RWPE2 (cell line): ENCODE results near the gene ECM2.

Source experiments
- ATAC-seq: fragments of 200-7000 bp; cut with Tn5 transposase; 3 replicates; pipeline ENCODE4 v1.9.1; 2021; ENCODE audit warnings: low read depth
- DNase-seq: peaks from one replicate; pipeline ENCODE4 v3.0.0-alpha.2; 2020; ENCODE audit warnings: low spot score
- H3K27ac ChIP-seq: fragments of 450-650 bp; 2 replicates; pipeline ENCODE4 v1.5.1; 2017; ENCODE audit warnings: mild to moderate bottlenecking; ENCODE audit not compliant: poor library complexity, severe bottlenecking
- H3K27me3 ChIP-seq: fragments of 250-450 bp; sonication (Bioruptor Pico); 2 replicates; pipeline ENCODE4 v1.5.1; 2021; ENCODE audit warnings: mild to moderate bottlenecking, moderate library complexity; ENCODE audit not compliant: insufficient read depth, poor library complexity, severe bottlenecking
- H3K36me3 ChIP-seq: fragments of 250-450 bp; sonication (Bioruptor Pico); 2 replicates; pipeline ENCODE4 v1.5.1; 2020; ENCODE audit warnings: low read depth, mild to moderate bottlenecking, moderate library complexity
- H3K4me1 ChIP-seq: fragments of 250-450 bp; sonication (Bioruptor Pico); 2 replicates; pipeline ENCODE4 v1.5.1; 2021; ENCODE audit warnings: mild to moderate bottlenecking, moderate library complexity; ENCODE audit not compliant: insufficient read depth, poor library complexity, severe bottlenecking
- H3K4me3 ChIP-seq: fragments of 250-450 bp; sonication (Bioruptor Pico); 2 replicates; pipeline ENCODE4 v1.5.1; 2021; ENCODE audit warnings: mild to moderate bottlenecking, moderate library complexity; ENCODE audit not compliant: severe bottlenecking
- H3K9me3 ChIP-seq: fragments of 250-450 bp; sonication (Bioruptor Pico); 2 replicates; pipeline ENCODE4 v1.5.1; 2021; ENCODE audit warnings: mild to moderate bottlenecking, moderate library complexity; ENCODE audit not compliant: severe bottlenecking
- CTCF ChIP-seq: fragments of 450-650 bp; IDR thresholded peaks from one replicate; pipeline ENCODE4 v1.5.1; 2017; ENCODE audit warnings: mild to moderate bottlenecking, moderate library complexity; ENCODE audit not compliant: poor library complexity, severe bottlenecking

Gene ECM2

DNA sequence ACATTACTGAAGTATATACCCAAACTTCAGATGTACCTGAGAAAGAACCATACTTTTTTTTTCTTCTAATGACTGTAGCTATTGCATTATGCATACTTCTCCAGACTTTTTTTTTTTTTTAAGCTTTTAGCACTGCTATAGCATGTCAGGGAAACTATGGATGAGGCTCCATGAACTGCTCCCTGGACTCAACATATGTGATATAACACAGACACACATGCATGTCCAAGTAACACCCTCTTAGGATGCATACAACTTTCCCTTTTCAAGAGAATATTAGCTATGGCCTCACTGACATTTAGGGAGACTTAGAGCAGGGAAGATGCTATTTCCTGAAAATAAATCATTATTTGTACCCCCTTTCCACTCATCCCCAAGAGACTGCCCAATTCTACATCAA lies 53.0 kb downstream of the ECM2 start:
- H3K27ac ChIP-seq: no peak overlapping the region
- TF ChIP-seq CTCF: no peak
- no peaks in the 10 kb centered on the region for H3K9me3 ChIP-seq
- H3K4me1 ChIP-seq: peaks cover 18% of the 10 kb centered on the region
- DNase-seq (no peak), ATAC-seq (no peak)
- no peak overlapping the region for H3K4me3 ChIP-seq
- no peaks in the 10 kb centered on the region for H3K27me3 ChIP-seq
- H3K36me3 ChIP-seq: no peaks in the 10 kb centered on the region

- ATAC-seq (no peak), DNase-seq (no peak)
- TF ChIP-seq CTCF: no peak
- Histone ChIP-seq H3K36me3 (no peaks in the 10 kb centered on the region), H3K9me3 (no peaks in the 10 kb centered on the region), H3K27me3 (no peaks in the 10 kb centered on the region), H3K4me1 (peaks cover 18% of the 10 kb centered on the region), H3K27ac (peak within 1 kb of the TSS; percentile 56), H3K4me3 (no peak within 1 kb of the TSS)
Observed at GRCh38 chr9:92482329-92482728, 53.5 kb downstream of the ECM2 start, which contains the start of gene ASPN. Gene ASPN, minus strand, starts transcription at chr9:92482506.

- no peak for DNase-seq
Observed at GRCh38 chr9:92480986-92481633, 54.7 kb downstream of the ECM2 start.

GRCh38 chr9:92480291-92480771 lies 55.5 kb downstream of the ECM2 start:
- Histone ChIP-seq H3K4me1 (peaks cover 18% of the 10 kb centered on the region), H3K27ac (peak overlapping the region; percentile 56), H3K4me3 (no peak overlapping the region), H3K36me3 (no peaks in the 10 kb centered on the region), H3K9me3 (no peaks in the 10 kb centered on the region), H3K27me3 (no peaks in the 10 kb centered on the region)
- DNase-seq (no peak), ATAC-seq (0 out of 3 replicates have a peak, but pooled peaks have one; percentile 21)
- TF ChIP-seq CTCF: no peak

More at GRCh38 chr9:92480986-92481633, 54.7 kb downstream of the ECM2 start:
- TF ChIP-seq CTCF: no peak
- Histone ChIP-seq H3K4me1 (peaks cover 18% of the 10 kb centered on the region), H3K4me3 (no peak overlapping the region), H3K9me3 (no peaks in the 10 kb centered on the region), H3K27me3 (no peaks in the 10 kb centered on the region), H3K36me3 (no peaks in the 10 kb centered on the region), H3K27ac (peak overlapping the region; percentile 56)
- peak; percentile 96 for ATAC-seq

DNA sequence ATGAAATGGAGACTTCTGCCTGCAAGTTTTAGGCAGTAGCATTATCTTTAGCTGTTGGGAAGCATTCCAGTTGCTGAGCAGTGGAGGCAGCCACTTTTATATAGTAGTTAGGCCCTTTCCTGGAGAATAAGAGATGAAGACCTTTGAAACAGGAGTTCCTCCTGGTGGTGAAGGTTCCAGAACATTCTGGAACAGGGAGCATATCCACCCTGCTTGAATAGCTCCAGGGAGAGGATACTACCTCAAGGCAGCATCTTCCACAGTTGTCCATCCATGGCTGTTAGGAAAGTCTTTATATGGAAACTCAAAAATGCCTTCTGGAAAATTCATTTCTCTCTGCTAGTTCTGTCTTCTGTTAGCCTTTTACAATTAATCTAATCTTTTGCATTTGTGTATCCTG lies 56.4 kb downstream of the ECM2 start:
- Histone ChIP-seq H3K4me1 (peaks cover 18% of the 10 kb centered on the region), H3K9me3 (no peaks in the 10 kb centered on the region), H3K27me3 (no peaks in the 10 kb centered on the region), H3K36me3 (no peaks in the 10 kb centered on the region), H3K27ac (no peak overlapping the region), H3K4me3 (no peak overlapping the region)
- ATAC-seq (no peak), DNase-seq (no peak)
- TF ChIP-seq CTCF: no peak
